ENCODE results near the gene PARL.

Gene PARL

GRCh38 chr3:183854318-183855035 lies 30.2 kb downstream of the PARL start:
- DNase-seq (ENCODE audit: low read depth): no peak

- DNase-seq (ENCODE audit: low read depth): no peak
These were observed 38.9 kb downstream of the PARL start for GRCh38 chr3:183845608-183846288.

- DNase-seq (ENCODE audit: low read depth): no peak
These were observed 39.6 kb downstream of the PARL start for GRCh38 chr3:183845090-183845489.

GRCh38 chr3:183844606-183845005 lies 40.1 kb downstream of the PARL start:
- no peak for DNase-seq (ENCODE audit: low read depth)

DNA sequence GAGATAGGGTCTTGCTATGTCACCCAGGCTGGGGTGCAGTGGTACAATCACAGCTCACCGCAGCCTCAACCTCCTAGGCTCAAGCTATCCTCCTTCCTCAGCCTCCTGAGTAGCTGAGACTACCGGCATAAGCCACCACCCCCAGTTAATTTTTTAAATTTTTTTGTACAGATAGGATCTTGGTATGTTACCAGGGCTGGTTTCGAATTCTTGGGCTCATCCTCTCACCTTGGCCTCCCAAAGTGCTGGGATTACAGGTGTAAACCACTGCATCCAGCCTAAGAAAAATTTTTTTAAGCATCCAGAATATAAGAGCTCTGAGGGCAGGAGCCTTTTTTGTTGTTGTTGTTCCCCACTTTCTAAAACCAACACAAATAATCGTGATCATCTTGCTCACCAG lies 44.9 kb downstream of the PARL start:
- no peak for DNase-seq (ENCODE audit: low read depth)

- no peak for DNase-seq (ENCODE audit: low read depth)
These were observed 46.8 kb downstream of the PARL start for GRCh38 chr3:183837894-183838293.

DNA sequence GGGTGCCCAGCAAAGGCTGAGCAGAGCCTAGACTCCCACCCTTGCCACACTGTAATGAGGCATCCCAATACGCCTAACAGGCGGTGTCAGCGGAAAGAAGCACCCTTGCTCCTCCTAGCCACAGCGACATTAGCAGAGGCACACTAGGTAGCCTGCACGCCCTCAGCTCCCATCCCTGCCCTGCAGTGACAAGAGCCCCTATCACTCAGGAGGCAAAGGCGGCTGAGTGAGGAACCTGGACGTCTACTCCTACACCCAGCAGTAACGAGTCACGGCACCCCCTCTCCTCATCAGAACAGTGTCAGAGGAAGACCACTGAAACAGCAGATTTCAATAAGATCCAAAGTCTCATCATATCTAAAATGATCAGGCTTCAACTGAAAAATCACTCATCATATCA lies 47.3 kb downstream of the PARL start:
- no peak for DNase-seq (ENCODE audit: low read depth)

- no peak for DNase-seq (ENCODE audit: low read depth)
These were observed 51.2 kb downstream of the PARL start for GRCh38 chr3:183833516-183833915.

GRCh38 chr3:183830187-183830586 lies 54.5 kb downstream of the PARL start:
- DNase-seq (ENCODE audit: low read depth): no peak

DNA sequence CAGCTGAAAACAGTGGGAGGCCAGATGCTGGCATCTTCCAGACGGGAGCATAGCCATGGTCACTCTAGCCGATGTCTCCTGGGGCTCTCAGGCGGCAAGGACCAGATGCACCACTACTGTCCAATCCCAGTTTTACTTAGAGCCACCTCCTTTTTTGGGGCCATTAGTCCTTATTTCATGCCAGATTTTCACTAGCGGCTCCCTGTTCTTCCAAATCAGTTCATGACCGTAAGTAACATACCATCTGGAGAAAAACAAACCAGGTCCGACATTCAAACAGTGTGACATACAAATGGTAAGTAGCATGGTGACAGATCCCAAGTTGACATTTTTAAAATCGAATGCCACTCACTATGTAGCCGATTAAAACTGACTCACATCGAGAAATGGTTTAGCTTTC lies 55.2 kb downstream of the PARL start:
- DNase-seq (ENCODE audit: low read depth): no peak

- no peak for DNase-seq (ENCODE audit: low read depth)
These were observed 56.2 kb downstream of the PARL start for GRCh38 chr3:183828538-183828870.

DNA sequence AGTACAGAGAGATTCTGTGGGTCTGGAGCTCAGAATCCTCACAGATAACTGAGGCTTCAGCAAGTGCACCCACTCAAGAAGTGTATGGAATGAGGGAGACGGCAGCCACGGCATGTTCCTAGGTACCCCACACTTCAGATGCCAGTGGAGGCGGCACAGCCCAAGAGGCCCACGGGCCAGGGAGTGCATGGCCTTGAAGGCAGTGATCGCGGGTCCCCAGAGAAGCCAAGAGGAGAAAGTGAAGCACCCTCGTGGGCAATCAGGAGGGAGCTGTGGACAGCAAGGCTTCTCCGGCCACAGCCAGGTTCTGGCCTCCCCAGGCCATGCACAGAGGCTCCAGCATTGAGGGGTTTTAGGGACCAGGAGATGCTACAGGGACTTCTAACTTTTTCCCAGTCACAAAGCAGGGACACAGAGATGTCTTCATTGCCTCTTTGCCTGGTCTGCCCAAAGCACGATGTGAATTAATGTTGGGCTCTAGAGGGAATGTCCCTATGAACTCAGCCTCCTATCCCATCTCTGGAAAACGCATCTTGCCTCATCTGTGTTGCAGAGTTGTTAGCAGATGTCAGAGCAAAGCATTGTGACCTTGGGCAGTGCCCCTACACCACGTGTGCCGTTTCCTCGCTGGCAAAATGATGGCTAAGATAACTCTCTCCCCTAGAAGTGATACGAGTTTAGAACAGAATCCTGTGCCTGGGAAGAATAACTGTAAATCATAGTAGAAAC lies 56.7 kb downstream of the PARL start:
- no peak for DNase-seq (ENCODE audit: low read depth)

DNA sequence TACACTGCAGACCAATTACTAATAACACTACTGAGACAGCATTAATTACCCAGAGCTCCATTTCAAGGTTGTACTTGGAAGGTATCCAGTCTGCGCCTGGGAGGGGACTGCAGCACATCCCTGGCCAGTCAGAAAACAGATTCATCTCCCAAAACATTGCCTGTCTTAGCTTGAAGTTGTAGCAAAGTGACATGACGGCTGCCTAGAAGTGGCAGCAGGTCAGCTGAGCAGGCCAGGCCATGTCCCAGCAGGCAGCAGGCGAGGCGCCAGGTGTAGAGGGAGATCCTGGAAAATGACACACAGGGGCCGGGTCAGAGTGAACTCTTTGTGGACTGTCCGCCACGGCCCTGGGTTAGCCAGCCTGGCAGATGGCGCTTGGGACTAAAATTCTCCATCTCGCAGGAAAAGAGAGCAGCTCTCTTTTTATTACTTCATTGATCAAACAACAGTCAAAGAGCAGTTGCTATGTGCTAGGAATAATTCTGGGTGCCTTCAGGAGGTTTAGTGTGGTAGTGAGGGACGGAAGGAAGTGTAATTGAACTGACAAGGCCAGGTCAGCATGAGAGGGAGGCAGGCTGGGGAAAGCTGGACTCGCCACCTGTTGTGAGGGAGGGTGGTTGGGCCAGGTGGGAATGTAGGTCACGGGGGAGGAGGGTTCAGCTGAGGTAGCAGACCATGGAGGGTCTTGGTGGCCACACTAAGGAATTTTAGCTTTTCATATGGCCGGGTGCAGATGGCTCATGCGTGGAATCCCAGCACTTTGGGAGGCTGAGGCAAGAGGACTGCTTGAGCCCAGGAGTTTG lies 58.0 kb downstream of the PARL start:
- no peak for DNase-seq (ENCODE audit: low read depth)

- DNase-seq (ENCODE audit: low read depth): peak; percentile 52
These were observed 59.1 kb downstream of the PARL start, which contains the start of gene MAP6D1 for GRCh38 chr3:183825456-183826161. Gene MAP6D1 (minus strand): TSS chr3:183825577. CDS start chr3:183825547, 30 bp downstream.

DNA sequence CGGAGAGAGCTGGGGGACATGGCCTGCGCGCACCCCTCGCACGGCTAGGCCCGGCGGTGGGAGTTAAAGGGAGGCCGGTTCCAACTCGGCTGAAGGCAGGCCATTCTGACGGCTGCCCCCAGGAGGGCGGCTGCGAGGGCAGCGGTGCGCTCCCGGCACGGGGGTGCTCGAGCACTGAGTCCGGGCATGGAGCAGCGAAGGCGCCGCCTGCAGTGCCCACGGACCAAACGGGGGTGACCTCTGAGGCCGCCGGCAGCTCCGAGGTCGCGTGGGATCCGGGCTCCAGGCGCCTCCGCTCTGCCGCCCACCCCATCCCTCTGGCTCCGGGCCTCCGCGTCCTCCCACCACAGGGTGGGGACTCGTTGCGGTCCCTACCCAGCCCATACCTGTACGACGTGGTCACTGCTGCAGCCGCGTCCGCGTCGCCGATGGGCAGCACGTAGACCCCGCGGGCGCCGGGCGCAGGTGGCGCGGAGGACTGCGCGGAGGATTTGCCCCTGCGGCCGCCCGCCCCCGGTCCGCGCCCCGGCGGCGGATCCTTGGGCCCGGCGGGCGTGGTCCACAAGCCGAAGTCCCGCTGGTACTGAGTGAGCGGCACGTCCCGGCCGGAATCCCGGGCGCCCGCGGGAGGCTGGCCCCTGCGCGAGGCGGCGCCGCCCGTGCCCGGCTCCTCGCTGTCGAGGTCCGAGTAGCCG lies 59.8 kb downstream of the PARL start:
- no peak for DNase-seq (ENCODE audit: low read depth)

- no peak for DNase-seq (ENCODE audit: low read depth)
These were observed 60.7 kb downstream of the PARL start for GRCh38 chr3:183823963-183824362.

DNA sequence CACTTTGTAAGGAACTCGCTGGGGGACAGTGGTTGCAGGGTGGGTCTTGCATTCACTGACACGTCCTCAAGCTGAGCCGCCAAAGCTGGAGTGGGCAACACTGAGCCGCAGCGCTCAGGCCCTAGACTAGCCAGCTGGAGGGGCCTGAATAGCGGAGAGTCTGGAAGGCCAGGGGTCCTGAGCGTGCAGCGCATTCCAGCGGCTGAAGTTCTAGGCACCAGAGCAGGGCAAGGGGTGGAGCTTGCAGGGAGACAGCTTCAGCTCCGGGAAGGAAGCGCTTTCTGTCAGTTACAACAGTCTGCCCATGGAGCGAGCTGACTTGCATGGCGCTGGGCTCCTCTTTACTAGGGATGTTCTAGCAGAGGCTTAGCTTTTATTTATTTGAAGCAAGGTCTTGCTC lies 62.0 kb downstream of the PARL start:
- no peak for DNase-seq (ENCODE audit: low read depth)

DNA sequence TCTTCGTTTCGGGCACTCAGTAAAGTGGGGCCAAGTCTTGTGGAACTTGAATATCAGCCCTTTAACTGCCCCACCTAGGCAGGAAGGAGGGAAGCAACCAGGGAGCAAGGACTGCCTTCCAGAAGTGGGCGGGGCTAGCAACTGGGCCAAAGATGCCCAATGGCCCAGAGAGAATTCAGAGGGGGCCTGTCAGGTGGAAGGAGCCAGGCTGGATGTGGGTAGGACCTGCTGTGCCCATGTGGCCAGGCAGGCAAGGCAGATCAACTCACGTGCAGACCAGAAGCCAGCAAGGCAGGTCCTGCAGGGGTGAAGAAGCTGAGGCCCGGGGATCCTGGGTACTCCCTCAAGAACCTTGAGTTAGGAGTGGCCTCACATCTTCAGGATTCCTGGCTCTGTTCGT lies 64.8 kb downstream of the PARL start:
- no peak for DNase-seq (ENCODE audit: low read depth)

DNA sequence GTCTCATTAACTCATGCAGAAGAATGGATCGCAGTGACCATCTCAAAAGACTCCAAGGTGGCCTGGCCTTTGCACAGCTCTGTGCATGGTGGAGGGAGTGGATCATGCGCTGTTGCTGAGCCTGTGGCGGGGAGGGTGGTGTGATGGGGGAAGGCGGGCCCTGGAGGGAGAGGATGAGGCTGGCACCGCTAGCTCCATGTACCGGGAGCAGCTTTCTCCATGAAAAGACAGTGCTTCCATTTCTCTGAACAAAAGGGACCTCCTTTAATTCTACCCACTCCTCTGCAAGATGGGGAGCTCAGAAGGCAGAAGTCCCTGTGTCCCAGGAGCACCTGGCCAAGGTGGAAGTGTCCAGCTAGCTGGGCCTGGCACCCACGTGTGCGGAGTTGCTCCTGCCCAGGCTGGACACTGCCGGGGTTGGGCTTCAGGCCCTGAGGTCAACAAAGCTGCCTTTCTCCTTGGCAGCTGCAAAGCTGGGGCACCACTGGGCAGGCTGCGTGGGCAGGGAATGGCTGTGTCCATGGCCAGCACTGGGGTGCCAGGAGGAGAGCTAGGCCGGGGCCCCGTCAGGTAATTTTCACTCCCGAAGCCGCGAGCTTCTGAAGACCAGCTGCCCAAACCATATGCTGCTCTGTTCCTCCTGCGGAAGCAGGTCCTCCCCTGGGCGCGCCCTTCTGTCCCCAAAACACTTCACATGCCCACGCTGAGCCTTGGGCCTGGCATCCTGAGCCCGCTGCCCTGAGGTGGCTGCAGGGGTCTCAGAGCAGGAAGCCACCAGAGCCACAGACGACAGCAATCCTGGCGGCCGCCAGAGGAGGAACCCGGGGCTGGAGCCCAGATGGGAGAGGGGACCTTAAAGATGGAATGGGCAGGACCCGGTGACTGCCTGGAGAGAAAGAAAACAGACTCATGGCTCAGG lies 65.7 kb downstream of the PARL start:
- no peak for DNase-seq (ENCODE audit: low read depth)

GRCh38 chr3:183818041-183818620 lies 66.5 kb downstream of the PARL start:
- no peak for DNase-seq (ENCODE audit: low read depth)

Data from stimulated activated CD8-positive, alpha-beta memory T cell treated with anti-CD3 and anti-CD28 coated beads, Interleukin-4, amount 100 ng/mL, for 24 hours (primary cell).